Measurements from ENCODE around the gene KRTAP5-8.

GRCh38 chr11:71519546-71519945, 18.3 kb upstream of the KRTAP5-8 start:
- no peak for TF ChIP-seq CTCF (IDR thresholded peaks at IDR 0.05; ENCODE audit: borderline replicate concordance, extremely low read depth, low read length, poor library complexity, severe bottlenecking)
- TF ChIP-seq EZH2 (IDR thresholded peaks at IDR 0.05; ENCODE audit: borderline replicate concordance, low read depth, low read length, severe bottlenecking): no peak
